GM23248 (cell line): ENCODE data around the gene SH3RF3. TPM values are rescaled to one million over a fixed set of nuclear protein-coding genes. Genes with fewer than 3 reads are reported as not detected.

Source experiments
- DNase-seq: peaks from one replicate; pipeline ENCODE4 v3.0.0-alpha.2; 2015
- H2AFZ ChIP-seq: fragments of 200-600 bp; sonication (generic); 2 replicates; pipeline ENCODE4 v1.6.1; 2016; ENCODE audit warnings: antibody characterized with exemption
- H3F3A ChIP-seq: fragments of 200-600 bp; sonication (generic); 2 replicates; pipeline ENCODE4 v1.6.1; 2016; ENCODE audit warnings: mild to moderate bottlenecking, antibody characterized with exemption, mixed run types; ENCODE audit not compliant: insufficient read depth
- H3K27ac ChIP-seq: fragments of 200-600 bp; sonication (generic); 2 replicates; pipeline ENCODE4 v1.5.1; 2016; ENCODE audit warnings: mild to moderate bottlenecking
- H3K27me3 ChIP-seq: fragments of 200-600 bp; sonication (generic); replicated peaks from 2 replicates; pipeline ENCODE4 v1.6.1; 2016; ENCODE audit warnings: mild to moderate bottlenecking; ENCODE audit not compliant: insufficient read depth
- H3K36me3 ChIP-seq: fragments of 200-600 bp; sonication (generic); 2 replicates; pipeline ENCODE4 v1.6.1; 2016; ENCODE audit warnings: low read depth, mild to moderate bottlenecking
- H3K4me1 ChIP-seq: fragments of 200-600 bp; sonication (generic); 2 replicates; pipeline ENCODE4 v1.6.1; 2016; ENCODE audit warnings: mild to moderate bottlenecking; ENCODE audit not compliant: insufficient read depth
- H3K4me2 ChIP-seq: fragments of 200-600 bp; sonication (generic); one replicate; pipeline ENCODE4 v1.6.1; 2016; ENCODE audit warnings: mild to moderate bottlenecking; ENCODE audit not compliant: unreplicated experiment
- H3K4me3 ChIP-seq: fragments of 200-600 bp; sonication (generic); 2 replicates; pipeline ENCODE4 v1.5.1; 2016; ENCODE audit warnings: mild to moderate bottlenecking
- H3K79me2 ChIP-seq: fragments of 200-600 bp; sonication (generic); 2 replicates; pipeline ENCODE4 v1.6.1; 2016; ENCODE audit warnings: mild to moderate bottlenecking; ENCODE audit not compliant: insufficient read depth
- H3K9ac ChIP-seq: fragments of 200-600 bp; sonication (generic); 2 replicates; pipeline ENCODE4 v1.6.1; 2016; ENCODE audit warnings: mild to moderate bottlenecking
- H3K9me2 ChIP-seq: fragments of 200-600 bp; sonication (generic); 2 replicates; pipeline ENCODE4 v1.6.1; 2016; ENCODE audit warnings: mixed run types, mild to moderate bottlenecking, moderate library complexity; ENCODE audit not compliant: insufficient read depth
- H3K9me3 ChIP-seq: fragments of 200-600 bp; sonication (generic); one replicate; pipeline ENCODE4 v1.6.1; 2017; ENCODE audit warnings: low read depth
- H4K20me1 ChIP-seq: fragments of 200-600 bp; sonication (generic); 2 replicates; pipeline ENCODE4 v1.6.0; 2016; ENCODE audit not compliant: insufficient read depth
- EZH2 ChIP-seq: fragments of 200-600 bp; sonication (generic); IDR thresholded peaks from 2 replicates; pipeline ENCODE4 v1.6.1; 2018; ENCODE audit warnings: antibody characterized with exemption, mild to moderate bottlenecking; ENCODE audit not compliant: insufficient read depth, poor library complexity, severe bottlenecking
- EZH2phosphoT487 ChIP-seq: fragments of 200-600 bp; sonication (generic); IDR thresholded peaks from 2 replicates; pipeline ENCODE4 v1.6.1; 2018; ENCODE audit warnings: antibody characterized with exemption, moderate library complexity, mild to moderate bottlenecking, low read depth; ENCODE audit not compliant: insufficient read depth
- WGBS, 2 experiments: methylation state at CpG; one replicate each; pipeline ENCODE4 v1.1.6; 2015 to 2017; ENCODE audit warnings: low lambda C conversion rate in 2 of 2, low coverage in 1 of 2; ENCODE audit errors: missing lambda C conversion rate in 2 of 2; 5-methylcytosine and 5-hydroxymethylcytosine counted together
- in situ Hi-C: fragments of 300-500 bp; cut with MboI; formaldehyde crosslinking; loops from 2 replicates; pipeline ENCODE4 v1.15.0; 2020
- polyA plus RNA-seq: library from polyadenylated mRNA; unstranded; fragments of >200 nt; fragmentation: Nextera tagmentation; extraction: Ambion mirVana; gene quantifications from 2 replicates; pipeline ENCODE4 v1.2.1, GENCODE V29; 2016
- total RNA-seq: library from RNA; depleted of rRNA; stranded (reverse); fragments of >200 nt; shearing (Covaris generic); gene quantifications from 2 replicates; pipeline ENCODE4 v1.2.3, GENCODE V29; 2014

Gene SH3RF3
- total and polyA plus RNA-seq, 2 experiments from 2014 or later, result 1.5 to 5.2 TPM

DNA sequence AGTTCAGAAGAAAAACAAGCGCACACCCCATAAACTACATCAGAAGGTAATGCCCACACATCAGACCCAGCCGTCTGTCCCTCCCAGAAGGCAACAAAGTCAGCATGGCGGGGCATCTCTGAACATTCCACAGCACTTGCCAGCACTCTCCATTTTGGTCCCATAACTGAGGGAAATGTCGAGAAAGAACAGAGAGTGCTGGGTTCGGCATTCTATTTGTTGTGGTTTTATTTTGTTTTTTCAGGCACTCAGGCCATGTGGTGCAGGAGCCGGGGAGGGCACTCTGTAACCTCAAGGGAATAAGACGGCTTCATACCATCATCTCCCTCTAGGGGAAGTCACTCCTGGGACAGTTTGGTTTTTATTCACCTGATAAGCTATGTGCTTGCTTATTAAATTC is 328.8 kb downstream of the SH3RF3 start:
- Histone ChIP-seq H3K4me2 (no peak overlapping the region), H3K9me3 (no peaks in the 10 kb centered on the region), H3K4me1 (no peaks in the 10 kb centered on the region), H4K20me1 (no peaks in the 10 kb centered on the region), H3K9me2 (no peaks in the 10 kb centered on the region), H3K27me3 (no peaks in the 10 kb centered on the region), H3K79me2 (no peaks in the 10 kb centered on the region), H3K4me3 (no peak overlapping the region), H3K9ac (no peak overlapping the region), H2AFZ (no peak overlapping the region), H3K27ac (no peak overlapping the region), H3F3A (no peaks in the 10 kb centered on the region), H3K36me3 (no peaks in the 10 kb centered on the region)
- in situ Hi-C loops, result no loop called here
- no peak for DNase-seq
- TF ChIP-seq EZH2 (no peak), EZH2phosphoT487 (no peak)
- WGBS, 2 experiments, result 86 to 88% methylated on average over 7 of the region's 7 CpGs

DNA sequence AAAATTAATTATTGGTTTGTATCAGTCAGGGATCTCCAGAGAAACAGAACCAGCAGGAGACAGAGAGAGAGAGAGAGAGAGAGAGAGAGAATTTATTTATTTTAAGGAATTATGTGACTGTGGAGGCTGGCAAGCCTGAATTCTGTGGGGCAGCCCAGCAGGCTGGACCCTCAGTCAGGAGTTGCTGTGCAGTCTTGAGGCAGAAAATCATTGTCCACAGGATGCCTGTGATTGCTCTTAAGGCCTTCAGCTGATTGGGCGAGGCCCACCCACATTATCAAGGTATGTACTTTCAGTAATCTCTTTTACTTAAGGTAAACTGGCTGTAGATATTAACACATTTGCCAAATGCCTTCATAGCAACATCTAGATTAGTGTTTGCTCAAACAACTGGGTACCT is 329.5 kb downstream of the SH3RF3 start:
- no peak overlapping the region for H3K27ac ChIP-seq
- no peaks in the 10 kb centered on the region for H3K36me3 ChIP-seq
- H3K4me3 ChIP-seq, result no peak overlapping the region
- TF ChIP-seq EZH2phosphoT487 (no peak), EZH2 (no peak)
- in situ Hi-C loops, result no loop called here
- H3K27me3 ChIP-seq, result no peaks in the 10 kb centered on the region
- H3K9me3 ChIP-seq, result no peaks in the 10 kb centered on the region
- H3K4me2 ChIP-seq, result no peak overlapping the region
- DNase-seq, result no peak
- H3K79me2 ChIP-seq, result no peaks in the 10 kb centered on the region
- WGBS, 2 experiments, result 96 to 100% methylated on average over 1 of the region's 1 CpG
- no peak overlapping the region for H3K9ac ChIP-seq
- no peaks in the 10 kb centered on the region for H3K9me2 ChIP-seq
- H4K20me1 ChIP-seq, result no peaks in the 10 kb centered on the region
- no peaks in the 10 kb centered on the region for H3K4me1 ChIP-seq
- H2AFZ ChIP-seq, result no peak overlapping the region
- H3F3A ChIP-seq, result no peaks in the 10 kb centered on the region

DNA sequence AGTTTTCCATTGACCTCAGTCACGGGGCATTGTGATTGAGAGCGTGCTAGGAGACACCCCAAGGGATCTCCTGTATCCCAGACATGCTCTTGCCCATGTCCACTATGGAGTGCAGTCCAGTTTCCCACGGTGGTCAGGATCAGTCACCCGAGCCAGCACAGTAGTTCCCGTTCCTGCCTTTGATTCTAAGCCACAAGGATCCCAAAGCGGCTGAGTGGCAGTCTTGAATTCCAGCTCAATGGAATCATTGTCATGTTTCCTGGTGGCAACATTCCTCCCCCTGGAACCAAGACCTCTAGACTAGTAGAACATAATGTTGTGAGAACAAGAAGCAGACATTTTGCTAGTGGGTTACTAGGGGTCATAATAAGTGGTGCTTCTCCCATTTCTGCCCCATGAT is 330.5 kb downstream of the SH3RF3 start:
- no peak overlapping the region for H3K4me3 ChIP-seq
- H3K27ac ChIP-seq, result no peak overlapping the region
- H3F3A ChIP-seq, result no peaks in the 10 kb centered on the region
- no peak overlapping the region for H2AFZ ChIP-seq
- no peaks in the 10 kb centered on the region for H3K36me3 ChIP-seq
- H3K4me1 ChIP-seq, result no peaks in the 10 kb centered on the region
- no peaks in the 10 kb centered on the region for H4K20me1 ChIP-seq
- in situ Hi-C loops, result no loop called here
- no peaks in the 10 kb centered on the region for H3K9me2 ChIP-seq
- H3K9me3 ChIP-seq, result no peaks in the 10 kb centered on the region
- H3K79me2 ChIP-seq, result no peaks in the 10 kb centered on the region
- DNase-seq, result no peak
- no peak overlapping the region for H3K4me2 ChIP-seq
- 88 to 92% methylated on average over 6 of the region's 6 CpGs for WGBS, 2 experiments
- TF ChIP-seq EZH2, result no peak
- no peak for TF ChIP-seq EZH2phosphoT487
- no peak overlapping the region for H3K9ac ChIP-seq
- H3K27me3 ChIP-seq, result no peaks in the 10 kb centered on the region

DNA sequence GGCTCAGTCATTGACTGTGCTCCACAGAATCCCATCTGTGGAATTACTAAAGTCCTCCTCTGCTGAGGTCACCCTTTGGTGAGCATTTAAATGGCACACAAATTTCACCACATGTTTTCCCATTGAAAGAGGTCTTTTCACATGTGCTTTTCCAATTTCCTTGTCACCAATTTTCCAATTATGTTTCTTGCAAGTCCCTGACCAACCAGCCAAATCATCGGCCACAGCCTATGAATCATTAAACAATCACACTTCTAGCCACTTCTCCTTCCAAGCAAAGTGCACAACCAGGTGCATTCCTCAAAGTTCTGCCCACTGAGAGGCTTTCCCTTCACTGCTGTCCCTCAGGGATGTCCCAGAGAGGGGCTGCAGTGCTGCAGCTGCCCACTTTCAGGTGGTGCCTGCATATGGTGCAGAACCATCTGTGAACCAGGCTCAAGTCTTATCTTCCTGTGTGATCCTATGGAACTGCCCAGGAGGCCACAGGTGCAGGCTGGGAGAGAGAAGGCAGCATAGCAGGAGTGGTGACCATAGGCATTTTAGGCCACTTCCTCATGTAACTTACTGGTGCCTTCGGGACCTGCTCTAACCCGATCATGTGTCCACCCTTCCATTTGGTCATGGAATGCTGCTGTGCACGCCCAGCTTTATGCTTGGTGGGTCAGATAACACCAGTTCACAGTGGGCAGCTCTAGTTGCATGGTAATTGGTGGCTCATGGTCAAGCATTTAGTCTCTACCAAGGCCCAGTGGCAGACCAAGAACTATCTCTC is 331.7 kb downstream of the SH3RF3 start:
- H3K4me2 ChIP-seq, result no peak overlapping the region
- H3K27ac ChIP-seq, result no peak overlapping the region
- H3K79me2 ChIP-seq, result no peaks in the 10 kb centered on the region
- H2AFZ ChIP-seq, result no peak overlapping the region
- no peaks in the 10 kb centered on the region for H3K27me3 ChIP-seq
- 86 to 88% methylated on average over 4 of the region's 4 CpGs for WGBS, 2 experiments
- no peaks in the 10 kb centered on the region for H4K20me1 ChIP-seq
- no peaks in the 10 kb centered on the region for H3K36me3 ChIP-seq
- no peak overlapping the region for H3K9ac ChIP-seq
- in situ Hi-C loops, result no loop called here
- H3F3A ChIP-seq, result no peaks in the 10 kb centered on the region
- H3K9me3 ChIP-seq, result no peaks in the 10 kb centered on the region
- H3K4me3 ChIP-seq, result no peak overlapping the region
- DNase-seq, result no peak
- TF ChIP-seq EZH2 (no peak), EZH2phosphoT487 (no peak)
- H3K9me2 ChIP-seq, result no peaks in the 10 kb centered on the region
- H3K4me1 ChIP-seq, result no peaks in the 10 kb centered on the region
